Stimulated activated CD8-positive, alpha-beta memory T cell treated with anti-CD3 and anti-CD28 coated beads, Interleukin-4, amount 100 ng/mL, for 1 hour (primary cell): ENCODE results near the gene PTGFRN.
"Not testable (repeated sequence)": the region's sequence is repeated elsewhere in the genome, so short reads cannot be mapped to it uniquely, and the experiment has no call there.

Source experiments
- DNase-seq, 2 donors: peaks; one replicate each; pipeline ENCODE4 v3.0.0-alpha.2; 2020; ENCODE audit warnings: low read depth in 2 of 2, low spot score in 1 of 2

PTGFRN gene

DNA sequence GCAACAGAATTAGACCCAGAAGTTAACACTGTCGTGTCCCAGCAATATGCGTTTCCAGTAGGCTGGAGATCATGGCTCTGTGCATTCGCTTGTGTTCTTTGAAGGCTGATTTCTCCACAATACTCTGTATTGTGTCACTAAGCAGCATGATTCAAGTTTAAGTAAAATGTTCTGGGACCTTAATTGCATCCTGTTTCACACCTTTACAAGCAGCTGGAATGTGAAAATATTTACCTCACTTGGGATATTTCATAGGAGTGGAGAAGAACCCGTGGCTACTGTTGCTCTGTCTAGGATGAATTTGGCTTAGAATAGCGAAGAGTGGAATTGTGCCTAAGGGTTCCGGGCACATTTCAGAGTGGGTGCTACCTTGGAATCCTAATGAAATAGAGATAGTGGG is 6.3 kb downstream of the PTGFRN start:
- DNase-seq: no peak

- DNase-seq: no peak
Measured at GRCh38 chr1:116916533-116917445, 7.1 kb downstream of the PTGFRN start.

- no peak for DNase-seq
Measured at GRCh38 chr1:116918714-116919357, 9.1 kb downstream of the PTGFRN start.

DNA sequence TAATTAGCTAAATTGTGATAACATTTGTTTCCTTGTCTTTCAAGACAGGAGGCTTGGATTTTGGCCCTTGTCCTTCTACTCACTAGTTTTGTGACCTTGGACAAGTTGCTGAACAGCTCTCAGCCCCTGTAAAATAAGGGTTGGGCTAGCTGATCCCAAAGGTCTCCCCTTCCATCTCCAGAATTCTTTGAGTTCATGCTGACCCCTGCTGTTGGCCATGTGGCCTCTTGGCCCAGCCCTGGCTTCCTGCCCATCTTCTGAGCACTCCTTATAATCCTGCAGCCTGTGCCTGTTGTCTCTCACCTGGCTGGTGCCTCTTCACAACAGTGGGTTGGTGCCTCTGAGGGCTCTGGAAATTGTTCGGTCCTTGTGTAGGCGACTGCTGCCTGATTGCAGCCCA is 10.1 kb downstream of the PTGFRN start:
- no peak for DNase-seq

DNA sequence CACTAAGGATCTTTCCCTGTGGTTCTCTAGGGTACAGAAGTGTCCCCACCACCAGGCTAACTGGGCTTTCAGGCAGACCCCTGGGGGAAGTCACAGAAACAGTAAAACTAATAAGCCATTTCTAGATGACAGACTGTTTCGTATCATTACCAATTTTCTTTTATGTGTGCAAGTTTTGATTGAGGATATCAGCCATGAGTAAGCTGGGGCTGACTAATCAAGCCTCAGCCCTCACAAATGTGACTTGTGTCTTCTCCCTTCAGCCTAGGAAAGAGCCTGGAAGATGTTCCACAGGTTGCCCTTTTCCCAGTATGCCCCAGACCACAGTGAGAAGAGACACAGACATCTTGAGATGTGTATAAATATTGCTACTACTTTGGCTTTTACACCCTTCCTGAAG is 10.5 kb downstream of the PTGFRN start:
- no peak for DNase-seq

DNA sequence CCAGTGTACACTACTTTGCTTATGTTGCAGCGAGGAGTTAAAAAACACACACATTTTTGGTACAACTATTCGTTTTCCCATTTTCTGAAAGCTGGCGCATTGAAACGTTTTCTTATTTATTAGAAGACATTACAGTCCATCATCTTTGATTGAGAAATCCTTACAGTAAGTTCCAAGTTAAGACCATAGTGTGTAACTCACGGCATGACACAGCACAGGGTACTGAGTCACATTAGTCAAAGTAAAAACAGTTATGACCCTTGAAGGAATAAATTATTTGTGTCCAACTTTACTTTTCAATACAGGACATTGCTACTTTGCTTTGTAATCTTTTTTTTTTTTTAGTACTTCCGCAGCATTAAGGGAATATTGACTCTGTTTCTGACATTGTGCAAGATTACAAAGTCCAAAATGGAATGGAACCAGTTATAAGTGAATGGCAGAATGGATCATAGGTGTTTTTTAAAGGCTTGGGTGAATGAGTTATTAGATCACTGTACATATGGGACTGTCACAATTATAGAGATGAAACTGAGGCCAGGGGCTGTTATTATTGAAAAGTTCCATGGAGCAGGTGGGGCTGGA is 11.7 kb downstream of the PTGFRN start:
- DNase-seq: no peak

DNA sequence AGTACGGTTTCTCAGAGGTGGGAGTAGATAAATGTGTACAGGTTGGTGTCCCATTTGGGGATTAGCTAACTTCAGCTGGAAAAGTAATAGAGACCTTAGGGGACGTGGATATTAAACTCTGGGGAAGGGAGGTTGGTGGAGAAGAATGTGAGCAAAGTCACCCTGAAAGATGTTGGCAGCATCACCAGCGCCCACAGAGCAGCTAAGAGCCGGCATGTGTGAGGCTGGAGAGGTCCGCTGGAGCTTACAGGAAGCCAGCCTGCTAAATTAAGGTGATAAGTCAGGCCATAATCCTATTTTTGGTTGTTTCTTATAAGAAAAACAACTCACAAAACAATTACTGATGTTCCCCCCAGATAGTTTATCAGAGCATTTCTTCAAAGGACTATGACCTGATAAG is 12.2 kb downstream of the PTGFRN start:
- DNase-seq: no peak

- no peak for DNase-seq
Measured at GRCh38 chr1:116923421-116923820, 13.7 kb downstream of the PTGFRN start.

DNA sequence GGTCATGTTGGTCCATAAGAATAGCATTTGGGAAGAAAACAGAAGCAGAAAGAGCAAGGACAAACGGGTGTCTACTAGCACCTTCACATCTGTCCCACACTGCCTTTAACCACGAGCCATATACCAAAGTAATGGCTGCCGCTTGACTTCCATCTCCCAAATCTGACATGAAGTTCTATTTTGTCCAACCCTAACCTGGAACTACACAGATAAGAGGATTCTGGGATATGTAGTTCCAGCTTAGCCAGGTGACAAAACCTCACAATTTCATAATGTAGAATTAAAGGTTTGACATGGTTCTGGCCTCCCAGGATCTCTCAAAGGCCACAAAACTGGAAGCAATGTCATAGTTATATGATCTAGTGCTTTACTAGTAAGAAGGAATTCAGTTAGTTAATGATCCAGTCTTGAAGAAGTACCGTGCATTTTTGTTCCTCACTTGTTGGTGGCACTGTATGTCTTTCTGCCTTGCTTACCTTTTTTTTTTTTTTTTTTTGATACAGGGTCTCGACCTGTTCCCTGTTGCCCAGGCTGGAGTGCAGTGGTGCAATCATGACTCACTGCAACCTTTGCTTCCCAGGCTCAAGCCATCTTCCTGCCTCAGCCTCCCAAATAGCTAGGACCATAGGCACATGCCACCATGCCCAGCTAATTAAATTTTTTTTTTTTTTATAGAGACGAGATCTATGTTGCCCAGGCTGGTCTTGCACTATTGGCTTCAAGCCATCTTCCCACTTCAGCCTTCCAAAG is 17.5 kb downstream of the PTGFRN start:
- no peak for DNase-seq

DNA sequence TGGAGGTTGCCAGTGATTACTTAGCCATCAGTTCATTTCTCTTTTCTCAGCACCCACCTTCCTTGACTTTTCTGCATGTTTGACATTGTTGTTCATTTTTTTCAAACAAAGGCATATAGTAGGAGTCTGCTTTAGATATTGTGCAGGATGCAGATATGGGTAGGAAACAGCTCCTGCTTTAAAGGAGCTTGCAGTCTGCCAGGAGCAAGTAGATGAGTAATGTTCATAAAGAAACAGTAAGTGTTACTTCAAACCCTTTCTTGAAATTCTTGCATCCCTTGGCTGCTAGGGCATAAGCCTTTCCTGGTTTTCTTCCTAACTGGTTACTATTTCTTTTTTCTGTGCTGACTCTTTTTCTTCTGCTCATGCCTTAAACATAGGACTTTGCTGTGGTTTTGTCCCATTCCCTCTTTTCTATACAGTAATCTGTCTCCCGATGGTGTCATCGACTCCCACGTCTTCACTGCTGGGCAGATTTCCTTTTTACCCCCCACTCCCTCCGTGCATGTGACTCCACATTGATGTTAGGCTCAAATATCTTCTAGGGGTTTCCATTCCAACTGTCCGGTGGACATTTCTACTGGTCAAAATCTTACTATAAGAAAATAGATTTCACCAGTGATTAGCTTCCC is 20.4 kb downstream of the PTGFRN start:
- DNase-seq: no peak

- no peak for DNase-seq
Measured at GRCh38 chr1:116931016-116931918, 21.6 kb downstream of the PTGFRN start.

DNA sequence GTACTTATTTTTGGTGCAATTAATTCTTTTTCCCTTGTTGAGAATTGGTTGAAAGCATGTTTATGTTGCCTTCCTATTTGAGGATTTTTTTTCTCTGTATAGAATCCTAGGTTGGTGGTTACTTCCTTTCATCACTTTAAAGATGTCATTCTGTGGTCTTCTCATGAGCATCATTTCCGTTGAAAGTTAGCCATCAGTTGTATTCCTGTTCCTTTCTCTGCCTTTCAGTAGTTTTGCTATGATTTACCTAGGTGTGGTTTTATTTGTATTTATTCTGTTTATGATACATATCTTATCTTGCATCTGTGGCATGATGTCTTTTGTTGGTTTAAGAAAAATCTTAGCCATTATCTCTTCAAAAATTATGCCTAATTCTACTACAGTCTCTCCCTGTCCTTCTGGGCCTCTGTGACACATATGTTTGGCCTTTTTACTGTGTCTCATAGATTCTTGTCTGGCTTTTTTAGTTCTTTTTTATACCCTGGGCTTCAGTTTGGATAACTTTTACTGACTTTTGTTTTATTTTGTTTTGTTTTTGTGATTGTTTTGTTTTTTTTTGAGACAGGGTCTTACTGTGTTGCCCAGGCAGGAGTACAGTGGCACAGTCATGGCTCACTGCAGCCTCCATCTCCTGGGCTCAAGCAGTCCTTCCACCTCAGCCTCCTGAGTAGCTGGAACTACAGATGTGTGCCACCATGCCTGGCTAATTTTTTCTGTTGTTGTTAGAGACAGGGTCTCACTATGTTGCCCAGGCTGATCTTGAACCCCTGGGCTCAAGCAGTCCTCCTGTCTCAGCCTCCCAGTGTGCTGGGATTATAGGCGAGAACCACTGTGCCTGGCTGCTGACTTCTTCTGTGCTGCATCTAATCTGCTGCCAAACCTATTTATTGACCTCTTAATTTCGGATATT is 24.1 kb downstream of the PTGFRN start:
- no peak for DNase-seq

GRCh38 chr1:116934586-116935207 is 25.0 kb downstream of the PTGFRN start:
- DNase-seq: no peak

GRCh38 chr1:116938216-116938615 is 28.5 kb downstream of the PTGFRN start:
- no peak for DNase-seq

- not testable (repeated sequence) for DNase-seq
Measured at GRCh38 chr1:116939780-116940543, 30.2 kb downstream of the PTGFRN start.

DNA sequence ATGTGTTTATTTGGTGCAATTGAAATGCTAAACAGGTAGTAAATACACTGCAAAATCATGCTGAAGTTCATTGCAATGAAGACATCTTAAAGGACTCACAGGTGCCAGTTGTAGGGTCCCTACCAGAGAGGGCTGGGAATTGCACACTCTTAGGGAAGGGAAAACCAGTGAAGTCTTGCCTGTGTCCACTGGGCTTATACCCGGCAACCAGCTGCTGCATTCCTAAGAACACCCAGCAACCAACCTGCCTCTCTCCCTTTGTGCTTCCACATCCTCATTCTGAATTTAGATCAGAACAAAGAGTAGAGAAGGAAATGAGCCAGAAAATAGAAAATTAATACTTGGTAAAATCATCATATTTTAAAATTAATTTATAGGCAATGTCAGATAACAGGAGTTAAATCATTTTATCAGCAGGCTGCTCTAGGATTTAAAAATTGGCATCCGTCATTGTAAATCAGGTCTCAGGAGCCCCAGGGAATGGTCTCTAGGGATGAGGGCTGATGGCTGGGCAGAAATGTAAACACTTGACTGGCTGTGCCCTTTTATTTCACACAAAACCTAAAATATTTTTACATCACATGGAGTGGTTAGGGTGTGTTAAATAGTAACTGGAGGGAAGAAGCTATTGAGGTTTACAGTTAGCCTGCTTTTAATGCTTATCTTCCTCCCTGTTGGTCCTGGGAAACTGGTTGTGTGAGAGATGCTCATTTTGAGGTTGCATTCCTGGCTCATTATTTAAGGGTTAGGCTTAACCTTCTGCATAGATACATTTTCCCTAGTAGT is 31.3 kb downstream of the PTGFRN start:
- DNase-seq: no peak

DNA sequence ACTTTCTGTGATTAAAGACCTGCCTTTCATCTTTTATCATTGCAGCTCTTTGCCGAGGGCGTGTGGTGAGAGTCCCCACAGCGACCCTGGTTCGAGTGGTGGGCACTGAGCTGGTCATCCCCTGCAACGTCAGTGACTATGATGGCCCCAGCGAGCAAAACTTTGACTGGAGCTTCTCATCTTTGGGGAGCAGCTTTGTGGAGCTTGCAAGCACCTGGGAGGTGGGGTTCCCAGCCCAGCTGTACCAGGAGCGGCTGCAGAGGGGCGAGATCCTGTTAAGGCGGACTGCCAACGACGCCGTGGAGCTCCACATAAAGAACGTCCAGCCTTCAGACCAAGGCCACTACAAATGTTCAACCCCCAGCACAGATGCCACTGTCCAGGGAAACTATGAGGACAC is 32.0 kb downstream of the PTGFRN start:
- no peak for DNase-seq
